K562 (cell line): Measurements from ENCODE around the gene ZNF140. TPM values are rescaled to one million over a fixed set of nuclear protein-coding genes. Genes with fewer than 3 reads are reported as not detected.

Experiments
- ARID1B ChIP-seq: fragments of 450-650 bp; IDR thresholded peaks from 2 replicates; pipeline ENCODE4 v1.6.1; 2016; ENCODE audit warnings: antibody characterized with exemption, mild to moderate bottlenecking, inconsistent platforms
- ATF3 ChIP-seq, 2 experiments: fragments of 450-650 bp in 1 of 2; sonication (generic) in 1 of 2; formaldehyde crosslinking in 1 of 2; IDR thresholded peaks in 1 of 2; conservative IDR thresholded peaks in 1 of 2; 2 replicates each; pipeline versions ENCODE4 v1.6.1 to v1.8.1; 2016 to 2023; ENCODE audit warnings: mild to moderate bottlenecking in 2 of 2, moderate library complexity in 2 of 2, inconsistent platforms in 1 of 2, missing genetic modification reagents in 1 of 2
- BDP1 ChIP-seq: IDR thresholded peaks from 3 replicates; pipeline ENCODE4 v1.6.1; 2011; ENCODE audit not compliant: insufficient read length, insufficient read depth
- BRD4 ChIP-seq: fragments of 200-600 bp; sonication (generic); IDR thresholded peaks from 2 replicates; pipeline ENCODE4 v1.6.1; 2017; ENCODE audit warnings: inconsistent platforms
- CBX3 ChIP-seq, 2 experiments: IDR thresholded peaks; 1 replicate in 1 of 2; 2 replicates in 1 of 2; pipeline ENCODE4 v1.6.1; 2012; ENCODE audit warnings: inconsistent platforms in 2 of 2, low read length in 2 of 2, borderline replicate concordance in 1 of 2, control low read depth in 1 of 2
- CXXC5 ChIP-seq: fragments of 250-450 bp; sonication (Bioruptor Pico); IDR thresholded peaks from 2 replicates; pipeline ENCODE4 v1.8.0; 2022; ENCODE audit warnings: inconsistent platforms, mild to moderate bottlenecking, moderate library complexity
- E2F5 ChIP-seq: sonication (generic); formaldehyde crosslinking; IDR thresholded peaks from 2 replicates; pipeline ENCODE4 v1.8.0; 2022; ENCODE audit warnings: mild to moderate bottlenecking, missing genetic modification reagents
- FOXK1 ChIP-seq: sonication (generic); formaldehyde crosslinking; IDR thresholded peaks from 2 replicates; pipeline ENCODE4 v1.8.0; 2022; ENCODE audit warnings: missing genetic modification reagents, mild to moderate bottlenecking, borderline replicate concordance
- HLTF ChIP-seq: fragments of 450-650 bp; IDR thresholded peaks from 2 replicates; pipeline ENCODE4 v1.6.1; 2016
- ILK ChIP-seq: fragments of 450-650 bp; IDR thresholded peaks from 2 replicates; pipeline ENCODE4 v1.6.1; 2016; ENCODE audit warnings: missing genetic modification characterization, low read depth, mild to moderate bottlenecking, missing compliant biosample characterization, moderate library complexity, borderline replicate concordance
- PTRF ChIP-seq: fragments of 450-650 bp; IDR thresholded peaks from 2 replicates; pipeline ENCODE4 v1.6.1; 2016; ENCODE audit warnings: mild to moderate bottlenecking, missing genetic modification characterization, missing compliant biosample characterization
- RFX5 ChIP-seq: IDR thresholded peaks from 2 replicates; pipeline ENCODE4 v1.6.1; 2011; ENCODE audit warnings: low read depth, mild to moderate bottlenecking, improper control_type of control experiment, low read length
- TAF9B ChIP-seq: fragments of 450-650 bp; IDR thresholded peaks from 2 replicates; pipeline ENCODE4 v1.6.1; 2018; ENCODE audit warnings: mild to moderate bottlenecking; ENCODE audit not compliant: partially characterized antibody
- TARDBP ChIP-seq: fragments of 450-650 bp; IDR thresholded peaks from 2 replicates; pipeline ENCODE4 v1.6.1; 2016
- TSC22D4 ChIP-seq: fragments of 450-650 bp; IDR thresholded peaks from 2 replicates; pipeline ENCODE4 v1.6.1; 2016; ENCODE audit warnings: missing genetic modification characterization, missing biosample characterization, control low read depth
- ZBTB43 ChIP-seq: sonication (generic); formaldehyde crosslinking; IDR thresholded peaks from 2 replicates; pipeline ENCODE4 v1.8.0; 2023; ENCODE audit warnings: mild to moderate bottlenecking, missing genetic modification reagents
- ZNF165 ChIP-seq: fragments of 250-450 bp; sonication (Bioruptor Pico); IDR thresholded peaks from 2 replicates; pipeline ENCODE4 v1.4.0; 2020; ENCODE audit warnings: borderline replicate concordance
- ZNF77 ChIP-seq: fragments of 250-450 bp; sonication (Bioruptor Pico); IDR thresholded peaks from 2 replicates; pipeline ENCODE4 v1.5.0; 2020
- polyA plus RNA-seq, 8 experiments: library from polyadenylated mRNA; depleted of rRNA in 4 of 8; stranded (reverse) in 5 of 8; unstranded in 3 of 8; fragments of >200 nt; fragmentation: Nextera tagmentation in 2 of 8; fragmentation: Illumina TruSeq in 1 of 8; extraction: Ambion mirVana in 2 of 8; extraction: Trizol in 1 of 8; gene quantifications; 2 replicates each; pipeline versions ENCODE4 v1.2.1 to v1.2.3, GENCODE V29; 2011 to 2014; ENCODE audit warnings: inconsistent platforms in 1 of 8, missing spikeins in 1 of 8
- total RNA-seq, 7 experiments: library from RNA; depleted of rRNA in 6 of 7; stranded (reverse); fragments of >200 nt in 6 of 7; fragmentation: Illumina TruSeq in 2 of 7; extraction: Trizol in 2 of 7; gene quantifications; 2 replicates each; pipeline versions ENCODE4 v1.2.1 to v1.2.3, GENCODE V29; 2011 to 2021; ENCODE audit warnings: low replicate concordance in 1 of 7
- TF ChIP-seq, protein P1 (sequence below): fragments of 250-450 bp; sonication (Bioruptor Pico); IDR thresholded peaks from 2 replicates; pipeline ENCODE4 v1.5.0; 2021; ENCODE audit warnings: mild to moderate bottlenecking, moderate library complexity
- TF ChIP-seq, protein P2 (sequence below): fragments of 450-650 bp; IDR thresholded peaks from 2 replicates; pipeline ENCODE4 v1.6.1; 2016; ENCODE audit warnings: antibody characterized with exemption

The ZNF140 gene
- total and polyA plus RNA-seq, 9 of the 15 experiments (the other 6 are each of a cell fraction or from before 2014, with no cell fraction given) = 1.6 to 10.9 (median 5.3) TPM

DNA sequence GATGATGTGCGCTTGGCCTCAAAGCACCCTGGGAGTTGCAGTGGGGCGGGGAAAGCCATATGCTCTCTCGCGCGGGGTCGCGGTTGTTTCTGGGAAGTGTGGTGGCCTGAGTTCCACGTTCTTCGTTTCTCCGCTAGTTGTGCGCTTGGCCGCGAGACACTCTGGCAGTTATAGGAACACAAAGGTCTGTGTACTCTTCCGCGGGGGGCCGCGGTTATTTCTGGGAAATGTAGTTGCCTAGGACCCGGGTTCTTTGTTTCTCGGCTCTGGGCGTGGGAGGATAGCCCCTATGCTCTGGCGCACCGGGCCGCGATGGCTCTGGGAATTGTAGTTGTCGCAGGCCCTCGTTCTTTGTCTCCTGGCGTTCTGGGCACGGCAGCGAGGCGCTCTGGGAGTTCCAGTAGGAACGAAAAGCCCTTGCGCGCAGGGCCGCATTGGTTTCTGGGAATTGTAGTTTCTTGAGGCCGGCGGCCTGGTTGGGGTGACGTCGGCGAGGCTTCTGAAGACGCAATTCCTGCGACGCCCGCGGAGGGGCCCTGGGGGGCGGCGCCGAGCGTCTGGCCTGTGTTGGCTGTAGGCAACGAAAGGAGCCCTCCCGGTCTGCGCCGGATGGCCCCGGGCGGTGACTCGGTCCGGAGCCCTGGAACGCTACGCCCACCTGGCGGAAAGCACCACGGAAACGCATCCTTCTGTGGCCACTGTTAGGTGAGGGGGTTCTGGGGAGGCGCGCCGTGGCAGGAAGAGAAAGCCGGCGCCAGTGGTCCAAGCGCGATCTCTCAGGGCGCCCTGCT lies at the start of gene ZNF140 (continued):
- TF ChIP-seq PTRF (tag) = no peak
- peak; percentile 61; the same call in 1 of the 2 replicates for TF ChIP-seq FOXK1
- no peak for TF ChIP-seq HLTF
- 0 out of 2 replicates have a peak, but pooled peaks have one; percentile 45 for TF ChIP-seq ATF3 (IDR thresholded peaks at IDR 0.05)
- peak; percentile 11; the same call in 1 of the 2 replicates for TF ChIP-seq ATF3 (CRISPR knock-in tag; conservative IDR thresholded peaks at IDR 0.05)
- TF ChIP-seq TSC22D4 (tag) = no peak
- peak; percentile 82 for TF ChIP-seq BRD4
- no peak for TF ChIP-seq RFX5
- TF ChIP-seq, protein P1, sequence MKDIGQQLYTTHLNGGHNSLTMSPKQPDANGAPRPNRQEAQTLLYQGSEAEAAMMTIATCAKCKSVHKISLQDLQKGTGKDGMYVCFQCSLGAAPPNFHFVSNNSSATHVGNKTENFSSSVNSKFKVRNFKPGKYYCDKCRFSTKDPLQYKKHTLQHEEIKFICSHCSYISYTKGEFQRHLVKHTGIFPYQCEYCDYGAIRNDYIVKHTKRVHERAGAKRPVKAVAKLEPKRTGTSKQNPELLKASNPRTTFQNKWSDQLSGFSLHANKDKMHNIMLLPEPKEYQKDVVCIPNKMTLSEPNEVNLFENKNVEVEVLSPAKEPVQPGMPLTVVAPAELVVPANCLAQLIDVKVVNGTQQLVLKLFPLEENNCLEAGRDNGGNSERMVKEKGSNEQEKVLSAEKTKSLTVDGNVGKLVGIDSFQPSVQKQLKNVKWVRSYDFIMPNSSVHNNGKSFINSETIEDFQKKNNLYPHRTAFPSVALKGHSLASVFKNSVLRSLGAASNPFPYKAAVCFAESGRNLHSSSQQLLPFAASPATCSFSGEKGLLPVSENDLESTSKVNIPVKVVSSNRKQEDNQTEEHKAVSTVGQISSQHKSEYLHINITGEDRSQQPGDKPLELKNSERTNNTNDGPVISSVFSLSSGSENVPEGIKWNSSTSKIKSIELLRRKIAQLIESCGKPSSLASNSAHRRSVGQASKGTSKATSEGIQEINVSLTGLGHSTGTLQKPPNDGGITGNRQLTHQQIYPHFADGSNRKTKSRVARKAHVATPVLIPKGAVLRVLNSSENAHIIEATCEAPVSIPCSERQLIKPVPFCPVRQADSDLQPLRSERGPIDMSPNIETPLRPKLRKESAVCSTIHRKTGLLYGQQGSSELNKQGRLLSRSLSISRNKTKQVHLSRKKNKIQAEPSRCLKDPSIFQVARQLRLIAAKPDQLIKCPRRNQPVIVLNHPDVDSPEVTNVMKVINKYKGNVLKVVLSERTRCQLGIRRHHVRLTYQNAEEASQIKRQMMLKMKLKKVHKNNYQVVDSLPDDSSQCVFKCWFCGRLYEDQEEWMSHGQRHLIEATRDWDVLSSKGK (CRISPR knock-in tag) = no peak
- no peak for TF ChIP-seq ARID1B
- TF ChIP-seq TAF9B = peak; percentile 18
- TF ChIP-seq E2F5 (CRISPR knock-in tag) = no peak
- TF ChIP-seq, protein P2, sequence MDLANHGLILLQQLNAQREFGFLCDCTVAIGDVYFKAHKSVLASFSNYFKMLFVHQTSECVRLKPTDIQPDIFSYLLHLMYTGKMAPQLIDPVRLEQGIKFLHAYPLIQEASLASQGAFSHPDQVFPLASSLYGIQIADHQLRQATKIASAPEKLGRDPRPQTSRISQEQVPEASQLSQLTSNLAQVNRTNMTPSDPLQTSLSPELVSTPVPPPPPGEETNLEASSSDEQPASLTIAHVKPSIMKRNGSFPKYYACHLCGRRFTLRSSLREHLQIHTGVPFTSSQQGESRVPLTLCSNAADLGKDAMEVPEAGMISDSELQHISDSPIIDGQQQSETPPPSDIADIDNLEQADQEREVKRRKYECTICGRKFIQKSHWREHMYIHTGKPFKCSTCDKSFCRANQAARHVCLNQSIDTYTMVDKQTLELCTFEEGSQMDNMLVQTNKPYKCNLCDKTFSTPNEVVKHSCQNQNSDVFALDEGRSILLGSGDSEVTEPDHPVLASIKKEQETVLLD = no peak
- TF ChIP-seq CBX3 (IDR thresholded peaks at IDR 0.05; ENCODE audit: borderline replicate concordance in 1 of 2, low read length in 2 of 2) = peak in 1 of 2 experiments; percentile 75; a peak in 2 of 3 replicates
- TF ChIP-seq ZBTB43 (CRISPR knock-in tag) = no peak
- no peak for TF ChIP-seq BDP1
- TF ChIP-seq ZNF165 = no peak
- no peak for TF ChIP-seq ZNF77 (CRISPR knock-in tag)
- no peak for TF ChIP-seq ILK (tag)
- peak; percentile 72 for TF ChIP-seq CXXC5 (CRISPR knock-in tag)
- no peak; the same call in 1 of the 2 replicates for TF ChIP-seq TARDBP
